Panc1 (cell line): ENCODE data around the gene SERP2. TPM values are rescaled to one million over a fixed set of nuclear protein-coding genes. Genes with fewer than 3 reads are reported as not detected.

Experiments used
- ATAC-seq: fragments of 200-7000 bp; cut with Tn5 transposase; 2 replicates; pipeline ENCODE4 v1.9.1; 2020; ENCODE audit warnings: mild to moderate bottlenecking, moderate library complexity
- BruUV-seq: library from RNA; stranded (reverse); fragments of 400-500 nt; replicated peaks from 2 replicates; lab custom pipeline; 2021; lab: Mats Ljungman, UMichigan
- CTCF ChIA-PET: fragments of 300-600 bp; sonication (Branson Sonifier 250); formaldehyde crosslinking; loops from one replicate; lab custom pipeline; 2022; ENCODE audit warnings: antibody characterized with exemption; lab: Charles Lee
- POLR2A ChIA-PET: fragments of 300-600 bp; sonication (Branson Sonifier 250); formaldehyde crosslinking; loops from one replicate; lab custom pipeline; 2022; ENCODE audit warnings: antibody characterized with exemption; lab: Charles Lee
- DNase-seq: peaks from one replicate; pipeline ENCODE4 v3.0.0-alpha.2; 2010; ENCODE audit warnings: low read depth, low spot score
- H3K27ac ChIP-seq: 2 replicates; pipeline ENCODE4 v1.5.1; 2011; ENCODE audit warnings: mild to moderate bottlenecking, low read length, inconsistent platforms
- H3K27me3 ChIP-seq: fragments of 200-500 bp; sonication (Bioruptor generic); 2 replicates; pipeline ENCODE4 v1.6.0; 2014; ENCODE audit warnings: low read length, inconsistent platforms; ENCODE audit not compliant: control insufficient read depth, insufficient read depth
- H3K36me3 ChIP-seq: fragments of 200-500 bp; sonication (Bioruptor generic); 2 replicates; pipeline ENCODE4 v1.5.1; 2014; ENCODE audit warnings: inconsistent platforms, mild to moderate bottlenecking, low read length, moderate library complexity; ENCODE audit not compliant: control insufficient read depth, insufficient read depth
- H3K4me1 ChIP-seq: 2 replicates; pipeline ENCODE4 v1.5.1; 2011; ENCODE audit warnings: inconsistent platforms, mild to moderate bottlenecking, low read length, moderate library complexity; ENCODE audit not compliant: control insufficient read depth, insufficient read depth
- H3K4me3 ChIP-seq, 2 experiments: 2 replicates each; pipeline ENCODE4 v1.5.1; 2011 to 2012; ENCODE audit warnings: low read depth in 2 of 2, low read length in 2 of 2, mild to moderate bottlenecking in 2 of 2, inconsistent platforms in 1 of 2, moderate library complexity in 1 of 2
- H3K9me3 ChIP-seq: fragments of 200-500 bp; sonication (Bioruptor generic); 2 replicates; pipeline ENCODE4 v1.5.1; 2014; ENCODE audit warnings: low read depth, mild to moderate bottlenecking, inconsistent platforms, low read length, moderate library complexity; ENCODE audit not compliant: control insufficient read depth, insufficient read depth
- POLR2AphosphoS5 ChIP-seq: IDR thresholded peaks from 2 replicates; pipeline ENCODE4 v1.6.1; 2012; ENCODE audit warnings: mild to moderate bottlenecking, low read depth, low read length, moderate library complexity
- SIN3A ChIP-seq: IDR thresholded peaks from 2 replicates; pipeline ENCODE4 v1.6.1; 2012; ENCODE audit warnings: low read depth, mild to moderate bottlenecking, low read length, moderate library complexity, borderline replicate concordance; ENCODE audit not compliant: insufficient read depth
- TCF7L2 ChIP-seq: IDR thresholded peaks from 2 replicates; pipeline ENCODE4 v1.6.1; 2011; ENCODE audit warnings: mild to moderate bottlenecking, low read depth, low read length, inconsistent platforms
- in situ Hi-C: cut with HindIII; loops from 2 replicates; pipeline ENCODE4 v1.10.0; 2016; ENCODE audit warnings: low sequenced_read_pairs, low pct_unique_long_range_greater_than_20kb
- intact Hi-C: fragments of 100-400 bp; cut with micrococcal nuclease; formaldehyde crosslinking; loops from one replicate; pipeline ENCODE4 v1.10.0; 2022; ENCODE audit not compliant: unreplicated experiment
- total RNA-seq: library from RNA; stranded (reverse); gene quantifications from one replicate; pipeline ENCODE4 v1.2.1, GENCODE V29; 2021; ENCODE audit not compliant: unreplicated experiment
- TF ChIP-seq, protein P1 (sequence below): fragments of 450-650 bp; IDR thresholded peaks from 2 replicates; pipeline ENCODE4 v1.5.1; 2017; ENCODE audit warnings: mild to moderate bottlenecking
- TF ChIP-seq, protein P2 (sequence below), 2 experiments: IDR thresholded peaks; 2 replicates each; pipeline ENCODE4 v1.6.1; 2011 to 2012; ENCODE audit warnings: low read depth in 2 of 2, control low read depth in 1 of 2, low read length in 1 of 2, mild to moderate bottlenecking in 1 of 2, moderate library complexity in 1 of 2; ENCODE audit not compliant: insufficient read depth in 1 of 2

SERP2 gene
- total RNA-seq, 1 experiment from 2014 or later, result 0.18 TPM

DNA sequence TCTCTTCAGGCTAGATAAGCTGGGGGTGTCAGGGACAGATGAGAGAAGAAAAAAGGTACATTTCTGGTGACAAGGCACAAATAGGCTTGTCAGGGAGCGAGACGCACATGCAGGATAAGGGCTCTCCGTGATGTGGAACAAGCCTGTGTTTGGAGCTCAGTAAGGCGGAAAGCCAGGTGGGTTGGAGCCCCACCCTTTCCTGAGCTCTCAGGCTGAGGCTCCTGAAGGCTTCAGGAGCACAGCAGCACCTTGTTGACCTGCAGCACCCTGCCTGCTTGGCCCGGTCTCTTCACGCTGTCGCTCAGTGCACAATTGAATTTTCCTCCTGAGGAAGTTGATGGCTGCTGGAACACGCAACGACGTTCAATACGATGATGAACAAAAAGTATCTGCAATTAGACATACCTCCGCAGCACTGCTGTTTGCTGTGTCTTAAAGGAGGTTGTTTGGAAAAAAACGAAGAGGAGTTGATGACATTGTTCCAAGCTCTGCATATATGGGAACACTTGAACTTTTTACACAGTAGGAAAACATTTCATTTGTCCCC is 29.3 kb downstream of the SERP2 start:
- H3K9me3 ChIP-seq, result no peaks in the 10 kb centered on the region
- H3K27me3 ChIP-seq, result no peaks in the 10 kb centered on the region
- ChIA-PET POLR2A (no interaction called here), CTCF (no interaction called here)
- no peak overlapping the region; the same call in 1 of the 2 replicates for H3K27ac ChIP-seq
- intact Hi-C loops (no loop called here), in situ Hi-C loops (no loop called here)
- H3K36me3 ChIP-seq, result no peaks in the 10 kb centered on the region
- BruUV-seq, result no TSS peak
- no peak for DNase-seq
- H3K4me1 ChIP-seq, result peaks cover 5% of the 10 kb centered on the region; the same call in 1 of the 2 replicates
- no peak overlapping the region for H3K4me3 ChIP-seq
- TF ChIP-seq TCF7L2, result no peak
- TF ChIP-seq SIN3A, result no peak
- TF ChIP-seq, protein P1, sequence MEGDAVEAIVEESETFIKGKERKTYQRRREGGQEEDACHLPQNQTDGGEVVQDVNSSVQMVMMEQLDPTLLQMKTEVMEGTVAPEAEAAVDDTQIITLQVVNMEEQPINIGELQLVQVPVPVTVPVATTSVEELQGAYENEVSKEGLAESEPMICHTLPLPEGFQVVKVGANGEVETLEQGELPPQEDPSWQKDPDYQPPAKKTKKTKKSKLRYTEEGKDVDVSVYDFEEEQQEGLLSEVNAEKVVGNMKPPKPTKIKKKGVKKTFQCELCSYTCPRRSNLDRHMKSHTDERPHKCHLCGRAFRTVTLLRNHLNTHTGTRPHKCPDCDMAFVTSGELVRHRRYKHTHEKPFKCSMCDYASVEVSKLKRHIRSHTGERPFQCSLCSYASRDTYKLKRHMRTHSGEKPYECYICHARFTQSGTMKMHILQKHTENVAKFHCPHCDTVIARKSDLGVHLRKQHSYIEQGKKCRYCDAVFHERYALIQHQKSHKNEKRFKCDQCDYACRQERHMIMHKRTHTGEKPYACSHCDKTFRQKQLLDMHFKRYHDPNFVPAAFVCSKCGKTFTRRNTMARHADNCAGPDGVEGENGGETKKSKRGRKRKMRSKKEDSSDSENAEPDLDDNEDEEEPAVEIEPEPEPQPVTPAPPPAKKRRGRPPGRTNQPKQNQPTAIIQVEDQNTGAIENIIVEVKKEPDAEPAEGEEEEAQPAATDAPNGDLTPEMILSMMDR, result no peak
- TF ChIP-seq, protein P2, sequence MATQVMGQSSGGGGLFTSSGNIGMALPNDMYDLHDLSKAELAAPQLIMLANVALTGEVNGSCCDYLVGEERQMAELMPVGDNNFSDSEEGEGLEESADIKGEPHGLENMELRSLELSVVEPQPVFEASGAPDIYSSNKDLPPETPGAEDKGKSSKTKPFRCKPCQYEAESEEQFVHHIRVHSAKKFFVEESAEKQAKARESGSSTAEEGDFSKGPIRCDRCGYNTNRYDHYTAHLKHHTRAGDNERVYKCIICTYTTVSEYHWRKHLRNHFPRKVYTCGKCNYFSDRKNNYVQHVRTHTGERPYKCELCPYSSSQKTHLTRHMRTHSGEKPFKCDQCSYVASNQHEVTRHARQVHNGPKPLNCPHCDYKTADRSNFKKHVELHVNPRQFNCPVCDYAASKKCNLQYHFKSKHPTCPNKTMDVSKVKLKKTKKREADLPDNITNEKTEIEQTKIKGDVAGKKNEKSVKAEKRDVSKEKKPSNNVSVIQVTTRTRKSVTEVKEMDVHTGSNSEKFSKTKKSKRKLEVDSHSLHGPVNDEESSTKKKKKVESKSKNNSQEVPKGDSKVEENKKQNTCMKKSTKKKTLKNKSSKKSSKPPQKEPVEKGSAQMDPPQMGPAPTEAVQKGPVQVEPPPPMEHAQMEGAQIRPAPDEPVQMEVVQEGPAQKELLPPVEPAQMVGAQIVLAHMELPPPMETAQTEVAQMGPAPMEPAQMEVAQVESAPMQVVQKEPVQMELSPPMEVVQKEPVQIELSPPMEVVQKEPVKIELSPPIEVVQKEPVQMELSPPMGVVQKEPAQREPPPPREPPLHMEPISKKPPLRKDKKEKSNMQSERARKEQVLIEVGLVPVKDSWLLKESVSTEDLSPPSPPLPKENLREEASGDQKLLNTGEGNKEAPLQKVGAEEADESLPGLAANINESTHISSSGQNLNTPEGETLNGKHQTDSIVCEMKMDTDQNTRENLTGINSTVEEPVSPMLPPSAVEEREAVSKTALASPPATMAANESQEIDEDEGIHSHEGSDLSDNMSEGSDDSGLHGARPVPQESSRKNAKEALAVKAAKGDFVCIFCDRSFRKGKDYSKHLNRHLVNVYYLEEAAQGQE (IDR thresholded peaks at IDR 0.05; ENCODE audit: insufficient read depth in 1 of 2, low read depth in 2 of 2, low read length in 1 of 2), result no peak
- no peak for TF ChIP-seq POLR2AphosphoS5
- no peak for ATAC-seq

DNA sequence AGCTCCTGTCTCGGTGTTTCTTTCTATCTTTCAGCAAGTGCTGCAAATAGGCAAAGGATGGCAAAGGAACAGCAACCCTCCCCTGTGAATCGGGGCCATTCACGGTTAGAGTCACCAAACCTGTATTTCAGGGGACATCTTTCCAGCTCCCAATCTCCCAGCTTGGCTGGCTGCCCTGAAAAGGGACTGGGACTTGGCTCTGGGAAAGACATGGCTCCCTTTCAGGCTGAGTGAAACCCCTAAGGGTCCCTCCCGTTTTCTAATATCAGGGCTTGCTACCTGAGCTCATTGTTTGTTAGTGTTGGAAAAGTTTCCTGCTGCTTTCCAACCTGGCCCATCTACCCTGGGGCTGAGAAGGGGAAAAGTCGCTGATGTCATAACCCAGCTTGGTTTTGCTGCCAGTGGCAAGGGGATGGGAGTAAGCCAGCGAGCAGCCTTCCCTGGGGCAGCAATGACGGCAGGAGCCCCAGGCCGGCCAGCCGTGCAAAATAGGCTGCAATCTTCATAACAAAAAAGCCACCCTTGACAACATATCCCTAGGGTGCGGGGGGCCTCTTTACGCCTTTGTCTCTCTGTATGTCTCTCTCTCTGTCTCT is 29.9 kb downstream of the SERP2 start:
- ATAC-seq (peak; percentile 70), DNase-seq (no peak)
- ChIA-PET POLR2A (no interaction called here), CTCF (no interaction called here)
- Histone ChIP-seq H3K36me3 (no peaks in the 10 kb centered on the region), H3K27ac (peak overlapping the region; percentile 29; the same call in 1 of the 2 replicates), H3K4me1 (peaks cover 5% of the 10 kb centered on the region; the same call in 1 of the 2 replicates), H3K27me3 (no peaks in the 10 kb centered on the region), H3K9me3 (no peaks in the 10 kb centered on the region), H3K4me3 (peak overlapping the region in 1 of 2 experiments; percentile 35; a peak in 2 of 4 replicates)
- TF ChIP-seq TCF7L2 (no peak), POLR2AphosphoS5 (no peak), SIN3A (no peak)
- TF ChIP-seq, protein P2 (IDR thresholded peaks at IDR 0.05; ENCODE audit: insufficient read depth in 1 of 2, low read depth in 2 of 2, low read length in 1 of 2), result no peak
- TF ChIP-seq, protein P1, result no peak
- no TSS peak for BruUV-seq
- intact Hi-C loops, result no loop called here
- in situ Hi-C loops, result no loop called here
